GOT3 (cell line): ENCODE data around the gene POLR1H.

Experiments used
- DNase-seq: peaks from one replicate; lab custom pipeline; 2025; ENCODE audit warnings: mixed read lengths; lab: John Stamatoyannopoulos, UW

The POLR1H gene

DNA sequence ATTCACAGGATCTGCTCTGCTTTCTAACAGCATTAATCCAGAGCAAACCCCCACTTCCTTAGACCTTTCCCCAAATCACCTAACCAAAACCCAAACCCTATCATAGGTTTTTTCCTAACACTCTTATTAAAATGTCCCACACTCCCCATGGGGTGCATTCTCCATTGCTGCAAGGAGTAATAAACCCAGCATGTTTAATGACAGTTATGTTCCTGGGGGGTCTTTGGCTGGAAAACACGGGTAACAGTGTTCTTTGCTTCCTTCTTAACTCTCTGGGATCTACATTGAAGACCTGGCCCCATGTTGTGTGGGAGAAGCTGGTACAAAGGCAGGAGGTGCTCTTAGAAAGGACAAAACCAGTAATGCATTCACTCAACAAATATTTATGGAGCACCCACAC lies 35.8 kb downstream of the POLR1H start:
- no peak for DNase-seq

DNA sequence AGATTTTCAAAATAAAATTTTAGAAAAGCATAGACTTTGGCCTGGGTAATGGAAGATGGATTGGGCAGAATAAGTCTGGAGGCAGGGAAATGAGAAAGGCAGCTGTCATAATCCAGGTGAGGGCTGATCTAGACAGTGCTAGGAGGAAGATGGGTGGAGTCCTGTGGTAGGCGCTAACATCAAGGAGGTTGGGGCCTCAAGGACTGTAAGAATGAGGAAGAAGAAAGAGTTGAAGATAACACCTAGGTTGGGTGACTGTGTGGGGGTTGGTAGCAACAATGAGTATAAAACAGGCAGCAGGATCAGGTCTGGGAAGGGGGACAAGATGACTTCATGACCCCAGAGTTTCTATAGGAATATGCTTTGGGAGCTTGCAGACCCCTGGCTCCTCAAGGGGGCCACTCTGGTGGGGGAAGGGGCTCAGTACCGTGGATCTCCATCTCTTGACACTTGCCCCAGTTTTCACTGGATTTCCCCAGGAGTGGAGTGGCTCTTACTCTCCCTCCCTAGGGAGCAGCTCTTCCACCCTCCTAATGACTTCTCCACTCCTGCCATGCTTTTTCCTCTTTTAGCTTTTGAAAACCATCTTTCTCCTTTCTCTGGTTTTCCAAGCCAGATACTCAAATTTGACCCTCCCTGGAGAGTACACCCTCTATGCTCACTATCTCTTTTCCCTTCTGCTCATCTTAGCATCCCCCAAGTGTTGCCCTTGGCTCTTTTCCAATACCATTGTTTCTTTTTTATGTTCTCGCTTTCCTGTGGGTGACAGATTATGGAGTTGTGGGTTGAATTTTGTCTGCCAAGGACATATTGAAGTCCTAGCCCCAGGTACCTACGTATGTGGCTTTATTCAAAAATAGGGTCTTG lies 37.1 kb downstream of the POLR1H start:
- DNase-seq: no peak

DNA sequence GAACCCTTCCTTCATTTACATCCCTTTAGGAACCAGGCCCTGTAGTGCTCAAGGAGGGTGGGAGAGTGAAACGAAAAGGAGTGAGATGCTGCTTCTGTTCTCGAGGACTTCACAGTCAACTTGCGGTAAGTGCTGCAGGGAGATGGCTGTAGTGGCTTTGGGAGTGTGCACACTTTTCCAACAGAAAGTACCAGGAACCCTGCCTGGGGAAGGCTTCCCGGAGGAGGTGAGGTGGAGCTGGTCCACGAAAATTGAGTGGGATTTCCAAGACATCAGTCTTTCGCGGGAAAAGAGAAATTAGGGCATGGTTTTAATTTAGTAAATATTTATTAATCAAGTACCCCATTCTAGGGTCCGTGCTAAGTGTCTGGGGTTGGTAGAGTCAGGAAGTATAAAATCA lies 39.1 kb downstream of the POLR1H start:
- DNase-seq: no peak

DNA sequence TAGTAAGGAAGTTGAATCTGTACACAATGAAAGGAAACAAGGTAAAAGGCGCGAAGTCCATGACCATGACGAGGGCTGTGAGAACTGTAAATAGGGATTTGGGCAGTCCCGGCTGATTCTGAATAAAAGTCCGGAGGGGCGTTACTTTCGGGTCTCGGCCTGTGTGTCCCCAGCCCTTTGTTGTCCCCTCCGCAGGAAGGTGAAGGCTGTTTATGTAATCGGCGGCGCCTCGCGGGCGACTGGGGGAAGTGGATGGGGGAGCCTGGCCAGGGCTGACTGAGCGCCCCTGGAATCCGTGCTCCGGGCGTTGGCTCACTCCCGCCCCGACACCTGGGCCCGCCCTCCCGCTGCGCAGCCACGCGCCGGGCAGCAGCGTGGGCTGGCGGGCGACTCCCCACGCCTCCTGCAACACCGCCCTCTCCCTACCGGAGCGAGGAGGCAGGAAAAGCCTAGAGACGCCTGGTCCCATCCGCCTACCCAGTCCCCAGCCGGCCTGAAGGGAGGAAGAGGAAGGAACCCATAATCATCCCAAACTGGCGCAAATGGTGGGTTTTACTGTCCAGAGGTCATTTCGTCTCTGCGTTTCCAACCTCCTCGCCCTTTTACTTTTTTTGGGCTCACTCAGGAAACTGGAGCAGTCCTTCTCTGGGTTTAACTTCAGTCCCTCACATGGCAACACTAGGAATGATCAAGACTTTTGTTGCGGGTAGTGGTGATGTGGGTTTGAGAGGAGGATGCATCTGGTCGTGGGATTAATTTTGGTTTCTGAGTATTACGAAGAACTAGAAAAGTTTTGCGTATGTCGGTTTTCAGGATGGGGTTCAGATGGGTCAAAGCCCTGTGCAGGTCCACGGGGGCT lies 39.7 kb downstream of the POLR1H start:
- no peak for DNase-seq

DNA sequence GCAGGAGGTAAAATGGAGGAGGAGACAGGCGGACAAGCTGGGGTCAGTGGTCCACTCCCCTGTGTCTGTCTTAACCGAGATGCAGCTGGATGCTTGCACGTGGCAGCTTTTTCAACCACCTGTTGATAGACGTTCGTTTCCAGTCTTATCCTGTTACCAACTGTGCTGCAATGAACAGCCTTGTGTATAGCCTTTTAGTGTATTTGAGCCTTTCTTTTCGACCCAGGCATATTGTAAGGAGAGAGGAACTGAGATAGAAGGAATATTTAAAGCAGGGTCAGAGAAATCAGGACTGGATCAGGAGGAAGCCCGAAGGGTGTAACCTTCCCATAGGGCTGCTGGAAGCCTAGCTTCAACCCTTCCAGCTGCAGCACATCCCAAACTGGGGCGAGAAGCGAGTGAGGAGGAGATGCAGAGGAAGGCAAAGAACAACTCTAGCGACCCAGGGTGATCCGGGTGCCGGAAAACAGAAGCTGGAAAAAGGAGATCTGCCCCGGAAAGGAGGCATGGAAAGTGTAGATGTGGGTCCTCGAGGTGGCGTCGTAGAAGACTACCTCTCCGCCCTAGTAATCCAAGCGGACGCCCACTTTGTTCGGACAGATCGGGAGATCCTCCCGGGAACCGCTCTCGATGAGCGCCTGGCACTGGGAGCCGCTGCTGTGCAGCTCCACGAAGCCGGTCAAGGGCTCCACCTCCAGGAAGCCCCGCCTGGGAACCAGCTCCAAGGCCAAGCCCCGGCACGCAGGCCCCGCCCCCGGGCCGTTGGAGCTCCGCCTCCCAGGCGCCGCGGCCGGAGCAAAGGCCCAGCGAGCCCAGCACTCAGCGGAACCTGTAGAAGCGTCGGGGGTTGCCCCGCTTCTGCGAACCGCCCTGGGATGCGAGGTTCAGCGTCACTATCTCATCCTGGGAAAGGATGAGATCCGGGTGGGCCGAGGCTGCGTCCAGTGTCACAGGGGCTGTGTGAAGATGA lies 40.7 kb downstream of the POLR1H start:
- peak; percentile 53 for DNase-seq

DNA sequence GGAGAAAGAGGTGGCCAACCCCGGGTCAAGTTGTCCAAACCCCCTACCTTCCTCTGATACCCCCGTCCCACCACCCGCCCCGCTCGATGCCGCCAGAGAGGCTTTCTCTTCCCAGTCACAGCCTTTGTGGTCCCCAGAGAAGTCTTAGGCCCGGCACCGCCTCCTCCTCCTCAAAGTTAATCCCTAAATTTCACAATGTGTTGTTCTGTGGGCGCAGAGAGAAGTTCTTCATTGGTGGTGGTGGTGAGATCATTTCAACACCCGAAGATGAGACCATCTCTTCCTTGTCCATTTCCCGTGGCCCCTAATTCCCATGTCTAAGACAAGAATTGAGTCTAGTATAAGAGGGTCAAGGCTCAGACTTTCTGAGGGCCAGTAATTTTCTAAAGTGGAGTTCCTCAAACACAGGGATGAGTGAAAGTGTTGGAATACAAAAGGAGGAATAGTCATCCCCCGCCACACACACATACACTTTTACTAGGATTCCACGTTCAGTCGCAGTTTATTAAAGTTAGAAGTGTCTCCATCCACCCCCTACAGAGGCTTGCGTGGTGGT lies 41.4 kb downstream of the POLR1H start:
- no peak for DNase-seq

DNA sequence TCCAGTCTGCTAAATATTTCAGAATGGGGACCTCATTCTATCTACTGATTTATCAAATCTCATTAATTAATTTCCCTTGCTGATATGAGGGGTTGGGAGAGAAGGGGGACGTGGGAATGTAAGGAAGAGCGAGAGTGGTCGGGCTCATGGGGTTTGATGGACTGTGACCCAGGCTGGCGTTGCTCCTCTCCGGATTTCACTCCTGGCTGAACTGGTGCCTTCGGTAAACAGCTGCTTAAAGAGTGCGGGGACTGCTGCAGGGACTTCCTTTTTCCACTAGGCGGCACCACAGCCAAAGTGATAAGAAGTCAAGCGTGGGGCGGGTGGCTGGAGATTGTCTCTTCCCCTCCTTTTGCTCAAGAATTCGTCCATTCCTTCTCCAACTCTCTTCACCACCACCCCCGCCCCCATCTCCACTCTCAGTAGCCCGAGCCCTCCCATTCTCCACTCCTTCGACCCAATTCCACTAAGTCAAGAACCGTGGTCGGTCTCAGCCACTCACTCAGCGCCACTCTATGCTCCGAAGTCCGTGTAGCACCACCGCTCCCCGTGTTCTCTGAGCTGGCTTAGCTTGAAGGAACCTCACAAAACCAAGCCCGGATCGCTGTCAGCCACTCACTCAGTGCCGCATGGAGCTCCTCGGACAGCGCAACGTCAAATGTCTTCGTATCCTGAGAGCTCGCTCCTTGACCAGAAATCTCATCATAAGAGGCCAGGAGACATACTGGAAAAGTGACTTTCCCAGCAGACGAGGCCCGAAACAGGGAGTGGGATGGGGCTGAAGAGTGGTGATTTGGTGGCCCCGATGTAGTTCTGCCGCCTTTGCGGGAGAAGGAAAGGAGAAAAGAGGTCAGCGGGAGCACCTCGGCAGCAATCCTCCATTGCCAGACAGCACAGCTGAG lies 42.2 kb downstream of the POLR1H start:
- DNase-seq: peak; percentile 66

DNA sequence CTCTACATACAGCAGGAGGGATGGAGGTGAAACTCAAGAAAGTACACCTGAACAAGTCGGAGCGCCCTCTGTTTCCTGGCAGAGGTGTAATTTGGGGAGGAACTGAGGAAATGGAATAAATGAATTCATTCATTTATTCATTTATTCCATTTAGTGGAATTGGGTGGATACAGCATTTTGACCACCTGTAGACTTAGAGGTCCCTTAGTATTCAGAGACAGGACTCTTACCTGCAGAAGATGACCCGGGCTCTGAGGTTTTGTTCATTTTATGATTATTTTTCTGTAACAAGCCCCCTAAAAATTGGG lies 42.8 kb downstream of the POLR1H start:
- no peak for DNase-seq

DNA sequence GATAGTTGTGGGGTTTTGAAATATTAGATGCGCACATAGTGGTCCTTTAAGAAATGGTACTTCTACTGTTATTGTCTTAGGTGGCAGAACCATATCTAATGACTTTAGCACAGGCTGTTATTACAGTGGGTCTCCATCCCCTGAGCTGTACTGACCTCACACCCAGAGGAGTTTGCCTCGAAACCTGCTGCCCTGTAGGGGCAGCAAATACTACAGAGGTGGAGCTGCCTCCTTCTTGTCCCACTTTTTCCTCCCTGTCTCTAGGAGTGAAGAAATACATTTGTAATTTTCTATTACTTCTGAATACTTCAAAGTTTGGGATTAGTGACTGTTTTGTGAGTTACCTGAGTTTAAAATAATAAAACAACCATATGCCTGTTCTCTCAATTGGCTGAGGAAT lies 43.6 kb downstream of the POLR1H start:
- no peak for DNase-seq

DNA sequence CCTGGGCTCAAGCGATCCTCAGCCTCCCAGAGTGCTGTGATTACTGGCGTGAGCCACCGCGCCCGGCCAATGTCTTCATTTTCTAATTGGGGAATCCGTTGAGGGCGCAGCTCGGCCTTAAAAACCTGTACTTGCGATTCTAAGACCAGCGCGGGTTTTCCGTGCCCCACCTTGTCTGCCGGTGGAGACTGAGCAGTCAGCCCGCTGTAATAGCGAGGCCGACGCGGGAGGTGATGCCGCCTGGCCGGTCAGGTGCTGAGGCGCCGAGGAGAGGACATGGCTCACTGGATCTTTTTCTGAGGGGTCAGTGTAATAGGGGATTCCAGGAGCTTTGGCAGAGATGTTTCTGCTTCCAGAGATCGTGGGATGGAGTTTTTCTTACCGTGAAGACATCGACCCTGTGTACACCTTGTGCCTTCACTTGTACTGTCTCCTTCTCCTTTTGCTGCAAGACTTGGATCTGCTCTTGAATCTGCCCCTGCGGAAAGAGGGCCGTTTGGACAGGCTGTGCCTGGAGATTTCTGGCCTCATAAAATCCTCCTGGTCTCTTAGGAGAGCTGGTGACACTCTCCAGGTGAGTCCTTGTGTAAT lies 50.3 kb downstream of the POLR1H start:
- DNase-seq: no peak

DNA sequence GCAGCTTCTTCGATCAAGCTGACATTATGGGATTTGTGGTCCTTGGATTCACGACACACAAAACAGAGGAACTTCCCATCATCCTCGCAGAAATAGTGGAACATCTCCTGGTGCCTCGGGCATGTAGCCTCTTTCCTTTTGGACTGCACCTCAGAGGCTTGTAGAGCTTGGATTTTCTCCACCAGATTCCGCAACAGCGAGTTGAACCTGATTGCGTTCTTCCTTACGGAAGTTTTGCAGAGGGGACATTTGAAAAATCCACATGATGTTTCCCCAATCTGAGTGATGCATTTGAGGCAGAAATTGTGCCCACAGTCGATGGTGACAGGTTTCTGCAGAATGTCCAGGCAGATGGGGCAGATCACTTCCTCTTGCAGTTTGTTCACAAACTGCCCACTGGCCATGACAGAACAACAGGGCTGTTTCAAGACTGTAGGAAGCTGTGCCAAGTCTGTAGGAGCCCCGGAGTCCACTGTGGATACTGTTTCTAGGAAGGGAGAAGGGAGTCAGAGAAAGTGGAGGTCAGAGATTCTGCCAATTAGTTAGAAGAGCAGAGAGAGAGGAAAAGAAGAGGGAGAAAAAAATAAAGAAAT lies 51.4 kb downstream of the POLR1H start:
- DNase-seq: no peak

DNA sequence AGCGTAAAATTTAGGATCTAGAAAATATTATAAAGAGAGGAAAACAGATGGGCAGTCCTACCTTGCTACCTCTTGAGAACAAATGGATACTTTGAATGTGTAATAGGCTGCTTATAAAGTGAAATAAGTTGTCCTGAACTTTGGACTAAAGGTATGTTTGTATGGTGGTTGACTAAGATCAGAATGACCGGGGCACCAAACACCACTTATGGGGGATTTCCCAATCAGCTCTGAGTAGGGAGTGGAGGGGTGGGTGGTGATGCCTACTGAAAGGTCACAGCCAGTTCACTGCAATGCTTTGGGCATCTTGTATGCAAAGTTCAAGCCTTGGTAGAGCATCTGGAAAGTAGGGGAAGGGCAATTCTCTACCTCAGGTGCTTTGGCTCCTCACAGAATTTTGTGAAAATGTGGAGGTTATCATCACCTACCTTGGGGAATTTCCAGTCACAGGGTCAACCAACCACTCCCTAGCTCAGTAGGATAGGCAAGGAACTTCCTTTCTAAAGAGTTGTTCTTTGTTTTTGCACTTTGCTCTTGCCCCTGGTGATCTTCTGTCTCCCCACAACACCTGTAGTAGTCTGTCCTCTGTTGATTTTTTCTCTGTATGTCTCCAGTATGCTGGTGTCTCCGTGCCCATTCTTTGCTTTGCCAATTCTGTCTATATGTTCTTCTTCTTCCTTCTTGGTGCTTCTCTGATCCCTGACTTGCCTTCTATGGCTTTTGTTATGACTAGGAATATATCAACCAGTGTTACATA lies 52.1 kb downstream of the POLR1H start, which contains the start of gene TRIM31:
TRIM31 (minus strand) TSS at position 88 of the 757 bp plus-strand sequence. CDS start 285 bp downstream, outside the sequence.
- DNase-seq: no peak

DNA sequence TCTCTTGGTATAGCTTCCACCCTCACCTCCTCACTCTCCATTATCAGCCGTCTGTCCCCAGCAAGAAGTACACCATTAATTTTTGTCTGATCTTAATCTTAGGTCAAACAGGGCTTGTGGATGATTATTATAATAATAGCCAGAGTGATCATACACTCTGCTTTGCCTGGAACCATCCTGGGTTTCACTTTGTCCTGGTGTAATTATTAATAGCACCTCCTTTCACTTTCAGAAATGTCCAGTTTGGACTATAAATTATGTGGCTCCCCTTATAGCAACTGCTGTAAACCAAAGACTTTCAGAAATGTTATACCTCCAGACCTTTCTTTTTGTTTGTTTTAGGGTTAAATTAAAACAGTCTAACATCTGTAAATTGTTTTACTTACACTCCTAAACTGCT lies 52.8 kb downstream of the POLR1H start:
- DNase-seq: no peak
